ENCODE data around the gene DDX21. TPM values are rescaled to one million over a fixed set of nuclear protein-coding genes. Genes with fewer than 3 reads are reported as not detected.

DDX21 gene
- total RNA-seq = 10 to 100 TPM; 77.1 to 79.1 TPM

GRCh38 chr10:68955832-68956532, at the start of gene DDX21:
Gene DDX21, plus strand, starts transcription at chr10:68956170. Its CDS starts 56 bp downstream, at chr10:68956226.

GRCh38 chr10:68988530-68989316, 32.8 kb downstream of the DDX21 start, which contains the start of gene KIFBP:
Gene KIFBP, plus strand, starts transcription at chr10:68988803. Its CDS starts 30 bp downstream, at chr10:68988833.

Other genes starting within 250 kb of the DDX21 start
- gene CCAR1, start 234.9 kb upstream of the DDX21 start, total RNA-seq = 10 to 100 TPM; 82.4 to 82.5 TPM
- gene STOX1, start 128.6 kb upstream of the DDX21 start, total RNA-seq = 1 to 10 TPM in 1 of 2 experiments, under 1 TPM in 1; 0.86 to 1.2 TPM
- 10 to 100 TPM; 45.2 to 48.9 TPM for gene DDX50, start 54.9 kb upstream of the DDX21 start, total RNA-seq
- gene KIFBP, start 32.6 kb downstream of the DDX21 start, total RNA-seq = 10 to 100 TPM; 10.9 to 12.7 TPM
- 100 to 1,000 TPM; 145 to 150 TPM for gene SRGN, start 131.9 kb downstream of the DDX21 start, total RNA-seq
- 10 to 100 TPM; 39.7 to 40.6 TPM for gene VPS26A, start 168.0 kb downstream of the DDX21 start, total RNA-seq
- 10 to 100 TPM; 30.0 to 30.3 TPM for gene SUPV3L1, start 224.1 kb downstream of the DDX21 start, total RNA-seq

Data from activated naive CD4-positive, alpha-beta T cell treated with anti-CD3 and anti-CD28 coated beads, Interleukin-2, amount 10 ng/mL, durations not matched to agents 5 hours and 36 hours (primary cell).